CD4-positive, alpha-beta T cell treated with Interleukin-10 for 1 hour (primary cell): ENCODE data around the gene MTA3.

ENCODE experiments used
- DNase-seq: peaks from one replicate; pipeline ENCODE4 v3.0.0-alpha.2; 2020

MTA3 gene

DNA sequence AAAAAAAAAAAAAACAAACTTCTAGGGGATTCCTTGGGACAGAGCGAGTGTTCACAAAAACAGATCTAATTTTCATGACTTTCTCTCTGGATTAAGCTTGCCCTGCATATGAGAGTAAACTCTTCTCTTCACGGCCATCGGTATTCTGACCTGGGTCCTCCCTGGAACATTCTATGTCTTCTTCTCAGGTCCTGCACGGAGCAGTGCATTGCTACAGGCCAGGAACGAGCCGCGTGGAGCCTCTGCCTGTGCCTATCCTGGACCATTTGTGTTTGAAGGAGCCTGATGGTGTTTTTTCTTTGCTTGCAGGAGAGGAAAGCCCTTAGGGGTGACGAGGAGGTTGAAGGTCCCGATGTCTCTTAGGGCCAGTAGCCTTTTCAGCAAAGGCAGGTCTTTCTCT is 197.3 kb downstream of the MTA3 start:
- DNase-seq, result no peak

DNA sequence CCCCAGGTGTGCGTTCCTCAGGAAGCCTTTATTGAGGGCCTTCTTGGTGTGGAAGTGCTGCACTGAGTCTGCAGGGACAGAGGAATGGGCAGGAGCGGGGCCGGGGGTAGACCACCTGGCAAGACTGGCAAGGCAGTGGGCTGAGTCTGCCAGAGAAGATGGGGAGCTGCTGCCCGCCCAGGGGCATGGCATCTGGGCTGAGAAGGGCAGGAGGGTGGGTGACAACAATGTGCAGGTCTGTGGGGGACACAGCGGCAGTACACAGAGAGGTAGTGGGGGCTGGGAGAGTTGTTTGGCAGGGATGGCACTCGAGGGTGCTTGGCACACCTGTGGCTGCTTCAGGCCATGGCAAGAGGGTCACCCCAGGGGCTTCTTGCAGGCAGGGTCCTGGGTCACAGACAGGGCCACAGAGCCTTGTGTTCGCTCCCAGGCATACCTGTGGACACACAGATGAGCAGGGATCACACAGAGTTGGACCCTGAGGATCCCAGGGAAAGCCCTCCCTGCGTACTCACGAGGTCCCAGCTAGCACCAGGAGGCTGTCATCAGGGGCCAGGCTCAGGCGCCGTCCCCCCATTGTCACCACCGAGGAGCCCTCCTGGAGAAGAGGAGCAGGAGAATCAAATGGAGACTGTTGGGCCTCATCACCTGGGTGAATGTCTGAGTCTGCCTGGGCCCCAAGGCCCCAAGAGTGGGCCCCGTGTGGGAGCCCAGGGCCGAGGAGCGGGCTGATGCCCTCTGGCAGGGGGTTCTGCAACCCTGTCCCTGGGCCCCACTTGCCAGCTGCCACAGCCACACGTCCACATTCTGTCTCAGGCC is 198.9 kb downstream of the MTA3 start:
- no peak for DNase-seq

DNA sequence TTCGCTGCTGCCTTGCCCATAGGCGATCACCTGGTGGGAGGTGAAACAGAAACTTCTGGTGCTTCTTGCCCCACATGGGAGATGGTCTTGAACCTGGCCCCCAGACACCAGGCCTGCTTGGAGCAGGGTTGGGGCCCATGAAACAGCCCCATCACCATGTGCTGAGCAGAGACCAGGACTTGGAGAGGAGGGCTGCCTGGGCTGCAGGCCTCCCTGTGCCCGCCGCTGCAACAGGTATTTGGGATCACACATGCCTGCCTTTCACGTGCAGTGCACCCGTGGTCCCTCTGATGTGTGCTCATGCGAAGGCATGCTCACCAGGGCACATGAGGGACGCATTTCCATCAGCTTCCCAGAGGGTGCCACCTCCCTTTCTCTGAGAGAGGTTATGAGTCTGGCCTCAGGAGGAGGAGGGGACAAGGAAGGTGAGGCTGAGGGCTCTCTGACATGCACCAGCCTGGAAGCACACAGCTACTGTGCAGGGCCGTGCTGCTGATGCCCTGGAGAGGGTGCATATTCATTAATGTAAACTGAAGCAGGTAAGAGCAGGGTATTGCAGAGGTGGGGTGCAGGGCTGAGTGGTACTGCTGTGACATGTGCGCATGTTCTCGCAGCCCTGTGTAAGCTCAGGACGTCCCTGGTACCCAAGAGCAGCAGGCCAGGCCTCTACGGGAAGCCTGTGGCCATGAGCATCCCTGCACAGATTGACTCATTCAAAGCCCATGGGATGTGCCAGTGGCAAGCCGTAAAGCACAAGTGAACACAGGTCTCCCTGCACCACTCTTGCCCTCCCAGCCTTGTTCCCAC is 199.7 kb downstream of the MTA3 start:
- no peak for DNase-seq

DNA sequence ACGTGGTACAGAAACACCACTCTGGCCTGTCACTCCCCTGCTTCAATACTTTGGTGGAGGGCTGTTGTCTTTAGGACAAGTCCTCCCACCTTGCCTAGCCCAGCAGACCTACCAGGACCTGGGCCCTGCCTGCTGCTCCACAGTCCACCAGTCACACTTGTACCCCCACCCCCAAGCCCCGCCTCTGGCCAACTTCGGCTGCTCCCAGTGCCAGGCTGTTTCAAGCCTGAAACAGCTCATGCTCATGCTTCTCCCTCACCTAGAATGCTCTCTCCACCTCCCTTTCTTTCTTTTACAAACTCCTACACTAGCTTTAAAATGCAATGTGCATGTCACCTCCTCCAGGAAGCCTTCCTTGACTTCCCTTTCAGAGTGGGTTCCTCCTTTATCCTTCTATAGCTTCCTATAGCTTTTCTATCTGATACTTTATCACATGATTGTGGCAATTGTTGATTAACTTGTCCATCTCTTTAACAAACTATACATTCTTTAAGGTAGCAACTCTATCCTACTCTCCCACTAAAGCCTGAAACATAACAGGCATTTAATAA is 200.3 kb downstream of the MTA3 start:
- no peak for DNase-seq

DNA sequence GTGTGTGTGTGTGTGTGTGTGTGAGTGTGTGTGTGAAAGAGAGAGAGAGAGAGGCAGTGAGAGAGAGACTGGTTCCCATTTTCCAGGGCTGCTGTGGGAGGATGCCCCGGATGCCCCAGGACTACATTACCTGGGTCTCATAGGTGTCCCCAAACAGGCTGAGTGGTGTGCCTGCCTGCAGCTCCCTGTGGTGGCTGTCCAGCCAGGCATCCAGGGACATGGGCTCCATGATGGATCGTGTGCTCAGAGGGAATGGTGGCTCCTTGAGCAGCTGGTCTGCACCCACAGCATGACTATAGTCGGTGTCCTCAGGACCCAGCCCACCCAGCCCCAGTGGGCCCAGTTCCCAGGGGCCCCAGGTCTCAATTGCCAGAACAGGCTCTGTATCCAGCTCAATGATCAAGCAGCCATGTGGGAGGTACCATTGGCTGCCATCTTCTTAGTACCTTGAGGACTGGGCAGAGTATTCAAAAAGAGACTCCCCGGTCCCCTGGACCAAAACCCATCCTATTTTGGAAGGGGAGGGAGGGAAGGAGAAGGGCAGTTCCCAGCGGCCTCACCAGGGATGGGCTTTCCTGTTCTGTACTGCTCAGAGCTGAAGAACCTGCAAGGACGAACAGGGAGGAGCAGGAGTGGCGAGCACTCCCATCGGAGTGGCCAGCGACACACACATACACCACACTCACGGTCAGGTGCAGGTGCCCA is 201.3 kb downstream of the MTA3 start:
- DNase-seq, result no peak

DNA sequence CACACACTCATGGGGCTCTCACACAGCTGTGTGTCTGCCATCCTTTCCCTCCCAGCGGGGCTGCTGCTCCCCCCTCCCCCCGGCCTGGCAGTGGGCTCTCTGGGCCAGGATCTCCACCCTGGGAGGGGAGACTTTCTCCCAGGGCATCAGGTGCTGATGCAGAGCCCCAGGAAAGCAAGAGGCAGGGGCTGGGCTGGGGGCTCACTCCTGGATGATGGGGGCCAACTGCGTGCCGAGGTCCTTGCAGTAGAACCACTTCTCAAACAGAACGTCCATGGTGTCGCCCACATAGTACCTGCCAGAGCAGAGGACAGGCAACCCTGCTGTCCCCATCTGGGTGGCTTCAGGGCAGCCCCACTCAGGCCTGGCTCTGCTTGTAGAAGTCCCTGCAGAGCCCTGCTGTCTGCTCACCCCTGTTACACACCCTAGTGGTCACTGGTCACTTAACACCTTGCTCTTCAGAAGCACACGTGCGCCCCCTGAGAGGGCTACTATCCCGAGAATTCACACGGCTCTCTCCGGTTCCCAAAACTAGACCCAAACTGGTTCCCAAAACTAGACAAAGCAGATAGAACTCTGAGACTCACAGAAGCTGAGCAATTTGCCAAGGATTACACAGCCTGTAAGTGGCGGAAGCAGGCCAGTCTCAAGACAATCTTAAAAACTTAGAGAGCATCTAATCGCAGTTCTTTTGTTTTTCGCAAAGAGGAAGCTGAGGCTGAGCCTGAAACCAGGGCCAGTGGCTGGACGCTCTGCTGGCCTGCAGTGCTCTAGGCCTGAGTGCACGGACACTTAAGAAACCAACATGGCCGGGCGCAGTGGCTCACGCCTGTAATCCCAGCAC is 202.1 kb downstream of the MTA3 start:
- no peak for DNase-seq

DNA sequence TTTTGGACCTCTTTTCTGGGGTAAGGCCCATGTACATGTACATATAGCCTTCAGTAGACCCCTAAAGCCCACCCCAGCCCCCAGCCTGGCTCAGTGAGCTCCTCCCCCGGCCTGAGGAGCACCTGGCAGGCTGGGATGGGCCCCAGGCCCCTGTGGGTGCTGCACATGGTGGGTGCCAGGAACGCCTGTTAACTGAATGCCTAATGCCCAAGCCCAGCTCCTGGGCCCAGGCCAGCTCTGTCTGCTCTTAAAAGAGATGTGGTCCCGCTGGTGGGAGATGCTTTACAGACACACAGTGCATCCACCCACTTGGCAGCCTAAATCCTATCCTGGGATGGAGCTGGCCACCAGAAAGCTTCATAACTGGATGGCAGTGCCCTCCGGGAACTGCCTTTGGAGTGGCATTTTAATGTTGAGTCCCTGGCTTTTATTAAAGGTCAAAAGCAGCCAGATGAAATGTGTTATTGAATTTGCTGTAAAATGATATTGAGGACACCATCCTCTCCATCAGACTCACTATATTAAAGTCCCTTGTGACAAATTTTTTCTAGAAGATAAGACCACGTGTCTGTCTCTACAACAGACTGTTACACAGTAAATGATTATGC is 203.2 kb downstream of the MTA3 start:
- no peak for DNase-seq

DNA sequence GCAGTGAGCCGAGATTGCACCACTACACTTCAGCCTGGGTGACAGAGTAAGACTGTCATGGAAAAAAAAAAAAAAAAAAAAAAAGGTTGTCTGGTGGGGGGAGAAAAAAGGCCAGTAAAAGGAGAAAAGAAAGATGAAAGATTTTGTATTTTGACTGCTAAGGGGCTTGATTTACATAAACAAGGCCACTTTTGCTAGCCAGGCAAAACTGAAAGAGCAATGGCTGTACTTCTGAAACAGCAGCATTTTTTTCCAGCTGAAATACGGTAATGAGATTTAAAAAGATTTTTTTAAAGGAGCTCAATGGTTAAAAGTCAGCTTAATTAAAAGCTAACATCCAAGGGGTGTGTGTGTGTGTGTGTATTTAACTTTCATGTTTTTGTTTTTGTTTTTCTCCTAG is 206.8 kb downstream of the MTA3 start:
- DNase-seq, result no peak

DNA sequence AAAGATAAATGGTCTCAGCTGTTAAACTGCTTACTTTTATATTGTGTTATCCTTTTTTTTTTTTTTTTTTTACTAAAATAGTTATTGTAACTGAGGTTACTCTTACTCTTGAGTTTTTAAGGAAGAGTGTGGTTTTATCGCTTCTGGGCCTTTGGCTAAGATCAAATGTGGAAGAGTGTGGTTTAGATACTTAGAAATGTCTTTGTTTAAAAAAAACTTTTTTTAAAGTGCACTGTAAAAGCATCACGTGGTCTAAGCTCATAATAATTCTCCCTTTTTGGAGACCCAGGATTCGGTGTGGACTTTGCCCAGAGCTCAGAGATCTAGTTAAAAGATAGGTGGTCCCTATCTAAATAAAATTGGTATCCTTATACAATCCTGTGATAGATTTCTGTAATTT is 207.4 kb downstream of the MTA3 start:
- no peak for DNase-seq

DNA sequence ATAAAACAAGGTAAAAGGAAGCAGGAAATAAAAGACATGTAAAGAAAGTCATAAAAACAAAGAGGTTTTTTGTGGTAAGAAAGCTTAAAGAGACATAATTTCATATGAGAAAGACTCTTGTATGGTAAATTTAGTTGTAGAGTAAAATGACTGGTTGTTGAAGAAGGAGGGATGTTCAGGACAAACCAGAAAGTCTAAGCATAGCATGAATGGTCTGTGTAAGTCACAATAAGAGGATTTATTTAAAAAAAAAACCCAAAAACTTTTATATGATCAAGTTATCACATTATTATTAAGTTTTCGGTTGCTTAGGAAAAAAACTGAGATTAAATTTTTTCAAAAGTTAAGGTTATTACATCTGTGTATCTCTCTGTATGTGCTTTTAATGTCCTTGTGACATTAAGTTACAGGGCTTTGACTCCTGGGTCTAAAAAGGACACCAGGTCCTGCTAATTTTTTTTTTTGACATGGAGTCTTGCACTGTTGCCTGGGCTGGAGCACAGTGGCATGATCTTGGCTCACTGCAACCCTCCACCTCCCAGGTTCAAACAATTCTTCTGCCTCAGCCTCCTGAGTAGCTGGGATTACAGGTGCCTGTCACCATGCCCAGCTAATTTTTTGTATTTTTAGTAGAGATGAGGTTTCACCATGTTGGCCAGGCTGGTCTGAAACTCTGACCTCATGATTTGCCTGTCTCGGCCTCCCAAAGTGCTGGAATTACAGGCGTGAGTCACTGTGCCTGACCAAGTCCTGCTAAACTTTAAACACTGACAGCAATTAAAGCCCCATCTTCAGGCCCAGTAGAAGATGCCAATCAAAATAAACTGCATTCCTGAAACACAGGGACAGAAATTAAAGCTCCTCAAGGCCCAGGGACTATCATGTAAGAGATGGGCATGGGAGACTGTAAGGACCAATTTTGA is 209.7 kb downstream of the MTA3 start:
- DNase-seq, result no peak

DNA sequence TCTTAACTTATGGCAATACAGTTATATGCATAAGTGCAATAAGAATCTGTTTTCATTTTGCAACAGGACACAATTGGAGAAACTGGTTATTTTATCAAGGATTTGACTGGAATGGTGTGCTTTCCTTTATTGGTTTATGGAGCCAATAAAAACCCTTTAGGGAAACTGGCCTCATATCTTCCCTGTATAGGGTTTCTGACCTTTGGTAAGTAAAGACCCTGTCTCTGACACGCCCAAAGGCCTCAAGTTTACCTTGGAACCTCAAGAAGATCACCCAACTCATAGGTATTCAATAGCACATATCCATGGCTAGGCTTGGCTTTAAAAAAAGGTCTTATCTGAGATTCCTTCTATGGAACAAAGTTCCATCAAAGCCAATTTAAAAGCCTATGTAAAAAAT is 212.7 kb downstream of the MTA3 start:
- DNase-seq, result no peak

DNA sequence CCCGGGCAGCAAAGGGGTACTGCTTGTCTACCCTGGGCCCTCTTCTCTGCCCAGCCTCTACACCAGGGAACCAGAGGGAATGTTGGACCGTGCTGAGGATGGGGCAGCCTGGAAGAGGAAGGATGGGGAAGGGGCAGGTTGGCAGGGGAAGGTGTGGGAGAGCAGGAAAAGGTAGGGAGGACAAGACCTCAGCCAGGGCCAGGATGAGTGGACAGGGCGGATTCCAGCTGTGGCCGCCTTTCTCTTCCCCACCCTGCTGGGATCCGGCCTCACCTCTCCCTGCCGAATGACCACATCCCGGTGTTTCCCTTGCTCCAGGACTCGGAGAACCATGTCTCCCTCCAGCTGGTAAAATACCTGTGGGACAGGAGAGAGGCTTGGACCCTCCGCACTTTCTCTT is 215.1 kb downstream of the MTA3 start:
- DNase-seq, result no peak

DNA sequence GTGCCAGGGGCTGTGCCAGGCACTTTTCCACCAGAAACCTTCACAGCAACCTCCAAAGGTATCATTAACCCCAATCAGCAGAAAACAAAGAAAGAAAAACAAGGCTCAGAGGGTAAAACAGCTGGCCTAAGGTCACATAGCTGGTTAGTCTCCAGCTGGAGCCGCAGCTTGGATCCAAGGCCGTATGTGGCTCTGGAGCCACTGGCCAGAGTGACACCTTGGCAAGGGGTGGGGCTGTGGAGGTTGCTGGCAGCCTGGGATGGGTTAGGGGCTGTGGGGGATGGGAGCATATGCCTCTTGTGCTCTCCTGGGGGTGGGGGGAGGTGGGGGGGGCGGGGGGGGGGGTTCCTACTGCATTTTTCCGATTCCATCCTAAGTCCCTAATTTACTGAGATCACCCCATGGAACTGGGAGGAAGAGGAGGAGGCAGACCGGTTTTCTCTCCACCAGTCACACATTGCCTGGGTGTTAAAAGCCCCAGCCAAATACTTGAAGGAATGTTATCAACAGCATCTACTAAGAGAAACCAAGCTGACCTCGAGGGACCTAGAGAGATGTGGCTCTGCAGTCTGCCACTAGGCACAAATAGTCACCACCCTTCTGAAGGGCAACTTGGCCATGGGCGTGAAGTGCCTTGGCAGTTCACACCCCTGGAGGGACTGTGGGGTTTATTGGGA is 215.9 kb downstream of the MTA3 start:
- no peak for DNase-seq

DNA sequence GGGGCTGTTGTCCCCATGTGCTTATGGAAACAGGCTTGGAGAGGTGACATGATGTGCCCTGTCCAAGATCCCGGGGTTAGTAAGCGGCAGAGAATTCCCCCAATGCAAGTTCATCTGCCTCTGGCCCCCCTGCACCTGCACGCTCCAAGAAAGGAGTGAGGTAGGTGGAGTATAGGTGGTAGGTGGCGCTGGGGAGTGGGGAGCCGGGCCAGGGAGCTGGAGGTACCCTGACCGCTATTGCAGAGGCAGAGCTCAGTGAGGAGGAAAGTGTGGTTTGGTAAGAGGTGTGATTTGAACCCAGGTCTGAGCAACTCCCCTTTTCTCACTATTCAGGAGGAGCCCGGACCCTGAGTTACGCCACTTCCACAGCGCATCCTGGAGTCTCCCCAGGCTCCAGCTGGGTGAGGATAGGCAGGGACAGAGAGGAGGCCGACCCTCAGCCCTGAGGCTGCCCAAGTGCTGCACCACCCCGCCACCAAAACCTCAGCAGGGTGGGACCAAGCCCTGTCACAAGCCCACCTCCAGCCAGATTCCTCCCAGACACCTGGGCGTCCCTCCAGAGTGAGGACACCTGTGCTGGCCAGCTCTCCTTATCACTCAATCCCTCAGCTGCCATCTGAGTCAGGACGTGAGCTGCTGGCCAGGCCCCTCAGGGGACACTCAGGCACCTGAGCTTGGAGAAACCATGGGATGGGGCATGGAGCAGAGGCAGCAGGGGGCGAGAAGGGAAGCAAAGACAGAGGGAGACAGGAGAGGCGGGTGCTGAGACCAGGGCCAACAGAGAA is 218.3 kb downstream of the MTA3 start:
- no peak for DNase-seq

DNA sequence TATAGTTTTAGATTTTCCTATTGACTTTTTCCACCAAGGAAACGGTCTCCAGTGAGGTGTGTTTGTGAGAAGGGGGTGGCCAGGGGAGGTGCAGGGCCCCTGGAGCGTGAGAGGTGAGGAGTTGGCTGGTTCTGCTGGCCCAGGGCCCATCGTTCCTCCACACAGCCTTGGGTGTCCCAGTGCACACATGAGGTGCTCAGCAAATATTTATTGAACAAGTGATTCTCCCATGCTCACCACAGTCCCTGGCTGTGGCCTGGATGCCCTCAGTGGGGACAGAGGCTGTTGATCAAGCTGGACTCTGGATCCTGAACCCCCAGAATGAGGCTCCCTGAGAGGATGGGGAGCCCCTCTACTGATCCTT is 219.0 kb downstream of the MTA3 start:
- no peak for DNase-seq

DNA sequence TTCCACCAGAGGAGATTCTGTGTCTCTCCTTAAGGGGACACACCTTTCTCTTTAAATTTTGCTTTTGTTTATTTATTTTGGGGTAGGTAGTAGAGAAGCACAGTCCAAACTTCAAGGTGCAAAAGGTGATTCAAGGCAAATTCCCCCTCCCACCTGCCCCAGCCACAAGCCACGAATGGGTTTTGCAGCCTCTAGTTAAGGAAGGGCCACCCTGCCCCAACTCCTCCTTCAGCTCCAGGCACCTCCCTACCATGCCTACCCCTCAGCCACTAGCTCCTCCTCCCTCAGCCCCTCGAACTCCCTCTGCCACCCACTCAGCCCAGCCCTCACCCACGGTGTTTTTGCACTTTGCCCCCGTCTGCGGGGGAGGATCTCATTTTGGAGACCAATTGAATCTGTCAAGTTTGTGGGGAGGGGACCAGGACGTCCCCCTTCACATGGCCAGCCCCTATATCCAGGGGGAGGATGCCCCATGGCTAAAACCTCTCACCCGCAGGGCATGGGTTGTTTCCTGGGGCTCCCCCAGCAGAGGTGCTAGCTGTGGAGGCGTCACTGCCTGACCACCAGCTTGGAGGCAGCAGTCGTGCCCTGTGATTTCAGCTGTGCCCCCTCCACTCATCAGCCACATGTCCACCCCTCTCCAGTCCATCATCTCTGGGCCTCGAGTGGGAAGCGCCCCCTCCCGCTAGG is 219.5 kb downstream of the MTA3 start:
- DNase-seq, result no peak

DNA sequence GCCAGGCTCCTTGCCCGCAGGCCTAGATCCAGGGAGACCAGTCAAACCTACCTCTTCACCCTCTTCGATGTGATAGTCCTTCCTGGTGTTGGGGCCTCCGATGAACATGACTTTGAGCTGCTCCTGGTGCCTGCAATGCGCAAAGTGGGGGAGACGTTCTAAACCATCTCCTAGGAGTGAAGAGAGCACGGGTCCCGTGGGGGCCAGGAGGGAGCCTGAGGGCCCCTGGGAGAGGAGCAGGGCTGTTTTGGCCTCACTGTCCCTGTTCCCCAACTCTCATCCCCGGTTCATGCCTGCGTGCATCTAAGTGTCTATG is 220.0 kb downstream of the MTA3 start:
- no peak for DNase-seq

DNA sequence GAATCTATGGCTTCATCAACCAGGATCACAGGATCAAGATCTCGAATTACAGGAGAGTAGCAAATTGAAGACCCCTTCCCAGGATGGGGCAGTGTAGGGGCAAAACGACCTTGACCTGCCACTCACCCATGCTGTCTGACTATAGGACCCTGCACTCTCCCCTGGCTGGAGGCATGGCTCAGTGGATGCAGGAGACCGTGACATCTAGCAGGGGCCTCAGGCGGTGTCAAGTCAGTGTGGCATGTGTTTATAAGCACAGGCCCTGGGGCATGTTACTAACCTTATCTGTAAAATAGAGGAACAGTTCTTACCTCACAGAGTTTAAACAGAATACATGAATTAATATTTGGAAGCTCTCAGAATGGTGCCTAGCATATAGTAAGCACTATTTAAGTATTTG is 220.4 kb downstream of the MTA3 start:
- no peak for DNase-seq

DNA sequence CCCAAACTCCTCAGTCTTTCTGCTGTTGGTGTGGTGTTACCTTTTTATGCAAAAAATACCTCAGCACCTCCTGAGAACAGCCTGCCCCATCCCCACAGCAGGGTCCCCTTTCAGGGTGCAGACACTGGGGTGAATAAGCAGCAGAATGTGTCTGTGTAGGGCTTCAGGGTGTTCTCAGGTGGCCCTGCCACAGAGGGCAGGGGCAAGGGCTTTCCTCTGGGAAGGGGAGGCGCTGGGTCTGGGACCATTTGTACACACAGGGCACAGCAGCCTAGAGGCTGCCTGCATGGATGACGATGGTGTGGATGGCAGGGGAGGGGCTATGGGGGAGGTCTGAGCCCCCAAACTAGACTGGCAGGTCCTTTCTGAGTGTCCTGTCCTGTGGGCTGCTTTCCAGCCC is 221.3 kb downstream of the MTA3 start:
- DNase-seq, result no peak
